SK-N-MC (cell line): ENCODE results near the gene LIN9.

Source experiments
- EZH2 ChIP-seq: fragments of 200-600 bp; sonication (generic); IDR thresholded peaks from one replicate; pipeline ENCODE4 v1.6.1; 2017; ENCODE audit warnings: antibody characterized with exemption
- POLR2AphosphoS5 ChIP-seq: IDR thresholded peaks from 2 replicates; pipeline ENCODE4 v1.6.1; 2012; ENCODE audit warnings: mild to moderate bottlenecking, low read depth, low read length, borderline replicate concordance

GRCh38 chr1:226220473-226221189 lies 88.3 kb downstream of the LIN9 start:
- no peak for TF ChIP-seq POLR2AphosphoS5
- TF ChIP-seq EZH2 = no peak
